Measurements from ENCODE around the gene ITGBL1. TPM values are rescaled to one million over a fixed set of nuclear protein-coding genes. Genes with fewer than 3 reads are reported as not detected.

ITGBL1 gene
- total RNA-seq, 1 experiment from 2014 or later: 0.22 TPM

- TF ChIP-seq ATF2 (CRISPR knock-in tag; IDR thresholded peaks at IDR 0.05; ENCODE audit: borderline replicate concordance, low read depth): no peak
- no peak for TF ChIP-seq PREB (CRISPR knock-in tag; IDR thresholded peaks at IDR 0.05; ENCODE audit: borderline replicate concordance)
- TF ChIP-seq NFE2L1 (CRISPR knock-in tag; IDR thresholded peaks at IDR 0.05): no peak
- TF ChIP-seq GRHL2 (CRISPR knock-in tag; IDR thresholded peaks at IDR 0.05; ENCODE audit: insufficient replicate concordance, severe bottlenecking): no peak
- TF ChIP-seq ATF3 (CRISPR knock-in tag; conservative IDR thresholded peaks at IDR 0.05): no peak
These were observed 43.4 kb upstream of the ITGBL1 start (continued) for GRCh38 chr13:101408992-101409656.

- Mint-ChIP-seq H3K27ac (peak overlapping the region; percentile 0; the same call in 1 of the 2 replicates), H3K9me3 (peaks cover 4% of the 10 kb centered on the region; the same call in 1 of the 2 replicates), H3K36me3 (no peaks in the 10 kb centered on the region), H3K4me3 (no peak overlapping the region), H3K27me3 (ENCODE audit: low read depth) (peaks cover 21% of the 10 kb centered on the region), H3K4me1 (0 out of 2 replicates have a peak, but pooled peaks cover 3% of the 10 kb centered on the region)
- ChIA-PET CTCF (no interaction called here), POLR2A (no interaction called here)
- DNase-seq (ENCODE audit: low spot score): no peak
- no peak for ATAC-seq
- TF ChIP-seq ZSCAN18 (CRISPR knock-in tag; IDR thresholded peaks at IDR 0.05) (no peak), KAT7 (CRISPR knock-in tag; IDR thresholded peaks at IDR 0.05; ENCODE audit: borderline replicate concordance) (no peak), GTF2I (CRISPR knock-in tag; conservative IDR thresholded peaks at IDR 0.05) (no peak)
These were observed 40.4 kb upstream of the ITGBL1 start for GRCh38 chr13:101412076-101412475.

DNA sequence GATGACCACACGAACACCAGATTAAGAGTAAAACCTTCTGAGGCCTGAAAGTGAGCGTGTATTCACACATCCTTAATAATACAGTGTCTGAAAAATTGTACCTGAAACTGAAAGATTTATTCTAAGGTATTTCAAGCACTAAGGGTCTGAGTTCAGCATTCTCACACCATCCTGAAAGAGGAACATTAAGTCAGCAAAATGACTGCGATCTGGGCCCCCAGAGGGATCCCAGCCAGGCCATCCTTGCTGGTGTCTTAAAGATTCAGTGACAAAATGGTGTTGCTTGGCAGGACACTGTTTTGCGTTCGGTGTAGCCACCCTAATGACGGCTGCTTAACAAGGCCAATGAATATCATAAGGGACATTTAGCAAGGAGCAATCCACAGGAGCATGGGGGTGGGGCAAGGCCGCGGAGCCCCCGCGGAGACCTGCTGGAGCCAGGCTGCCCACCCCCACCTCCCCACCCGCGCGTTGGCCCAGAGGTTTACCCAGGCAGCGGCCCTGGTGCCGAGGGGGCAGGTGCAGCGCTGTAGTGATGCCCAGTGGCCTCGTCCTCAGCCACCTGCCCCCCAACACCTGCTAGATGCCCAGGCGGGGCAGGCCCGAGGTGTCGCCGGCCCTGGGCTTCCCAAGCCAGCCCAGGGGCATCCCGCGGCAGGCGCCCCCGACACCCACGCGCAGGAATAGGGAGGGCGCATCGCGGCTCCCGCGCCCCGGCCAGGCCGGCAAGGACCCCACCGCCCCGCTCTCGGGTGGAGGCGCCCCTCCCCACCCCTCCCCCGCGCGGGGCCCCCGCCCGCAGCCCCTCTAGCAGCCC is 36.9 kb upstream of the ITGBL1 start:
- H3K27me3 Mint-ChIP-seq (ENCODE audit: low read depth): peaks cover 26% of the 10 kb centered on the region
- H3K36me3 Mint-ChIP-seq: no peaks in the 10 kb centered on the region
- ChIA-PET POLR2A (interaction anchor here (0.6 kb wide), 2 partner anchors 10 to 23 kb away, joined by 3 read pairs; no protein-coding TSS in a partner anchor), CTCF (no interaction called here)
- peaks cover 12% of the 10 kb centered on the region for H3K4me1 Mint-ChIP-seq
- no peaks in the 10 kb centered on the region for H3K9me3 Mint-ChIP-seq
- no peak overlapping the region for H3K27ac Mint-ChIP-seq
- ATAC-seq (peak; percentile 46), DNase-seq (ENCODE audit: low spot score) (peak; percentile 16)
- peak overlapping the region; percentile 63 for H3K4me3 Mint-ChIP-seq
- TF ChIP-seq GABPB1 (CRISPR knock-in tag; IDR thresholded peaks at IDR 0.05) (no peak), JUN (CRISPR knock-in tag; IDR thresholded peaks at IDR 0.05) (no peak), ZNF671 (CRISPR knock-in tag; IDR thresholded peaks at IDR 0.05) (no peak), PRRX2 (CRISPR knock-in tag; IDR thresholded peaks at IDR 0.05) (no peak), IRF2 (CRISPR knock-in tag; IDR thresholded peaks at IDR 0.05; ENCODE audit: borderline replicate concordance, low read depth) (no peak), MAX (CRISPR knock-in tag; IDR thresholded peaks at IDR 0.05) (no peak), IRF1 (CRISPR knock-in tag; IDR thresholded peaks at IDR 0.05) (no peak), MXD4 (CRISPR knock-in tag; IDR thresholded peaks at IDR 0.05; ENCODE audit: borderline replicate concordance) (no peak), NR3C1 (CRISPR knock-in tag; conservative IDR thresholded peaks at IDR 0.05; ENCODE audit: low read depth) (no peak), TP53 (CRISPR knock-in tag; IDR thresholded peaks at IDR 0.05) (no peak), ZNF532 (CRISPR knock-in tag; IDR thresholded peaks at IDR 0.05; ENCODE audit: borderline replicate concordance) (no peak)
- TF ChIP-seq, protein P1, sequence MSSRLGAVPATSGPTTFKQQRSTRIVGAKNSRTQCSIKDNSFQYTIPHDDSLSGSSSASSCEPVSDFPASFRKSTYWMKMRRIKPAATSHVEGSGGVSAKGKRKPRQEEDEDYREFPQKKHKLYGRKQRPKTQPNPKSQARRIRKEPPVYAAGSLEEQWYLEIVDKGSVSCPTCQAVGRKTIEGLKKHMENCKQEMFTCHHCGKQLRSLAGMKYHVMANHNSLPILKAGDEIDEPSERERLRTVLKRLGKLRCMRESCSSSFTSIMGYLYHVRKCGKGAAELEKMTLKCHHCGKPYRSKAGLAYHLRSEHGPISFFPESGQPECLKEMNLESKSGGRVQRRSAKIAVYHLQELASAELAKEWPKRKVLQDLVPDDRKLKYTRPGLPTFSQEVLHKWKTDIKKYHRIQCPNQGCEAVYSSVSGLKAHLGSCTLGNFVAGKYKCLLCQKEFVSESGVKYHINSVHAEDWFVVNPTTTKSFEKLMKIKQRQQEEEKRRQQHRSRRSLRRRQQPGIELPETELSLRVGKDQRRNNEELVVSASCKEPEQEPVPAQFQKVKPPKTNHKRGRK (CRISPR knock-in tag; IDR thresholded peaks at IDR 0.05; ENCODE audit: borderline replicate concordance): no peak
